Neural crest cell (in vitro differentiated cells): ENCODE data around the gene IFITM5. TPM values are rescaled to one million over a fixed set of nuclear protein-coding genes. Genes with fewer than 3 reads are reported as not detected.

ENCODE experiments used
- DNase-seq: peaks from one replicate; pipeline ENCODE4 v3.0.0; 2021; ENCODE audit warnings: low read depth, mixed read lengths, low spot score
- H3K27ac Mint-ChIP-seq: one replicate; pipeline ENCODE4 v1.8.0; 2021; ENCODE audit warnings: mild to moderate bottlenecking, mixed read lengths; ENCODE audit not compliant: unreplicated experiment
- H3K27me3 Mint-ChIP-seq: 2 replicates; pipeline ENCODE4 v1.8.0; 2021; ENCODE audit warnings: low read depth, mild to moderate bottlenecking, mixed read lengths
- H3K36me3 Mint-ChIP-seq: 2 replicates; pipeline ENCODE4 v1.8.0; 2021; ENCODE audit warnings: low read depth, mild to moderate bottlenecking, mixed read lengths
- H3K4me1 Mint-ChIP-seq: 2 replicates; pipeline ENCODE4 v1.8.0; 2021; ENCODE audit warnings: mixed read lengths
- H3K4me3 Mint-ChIP-seq: one replicate; pipeline ENCODE4 v1.8.0; 2021; ENCODE audit warnings: mild to moderate bottlenecking, mixed read lengths
- H3K9me3 Mint-ChIP-seq: 2 replicates; pipeline ENCODE4 v1.8.0; 2021; ENCODE audit warnings: mixed read lengths
- CTCF ChIP-seq: fragments of 200-600 bp; sonication (generic); conservative IDR thresholded peaks from 2 replicates; pipeline ENCODE4 v1.5.0; 2021; ENCODE audit warnings: antibody characterized with exemption, mild to moderate bottlenecking
- total RNA-seq: library from RNA; stranded (reverse); gene quantifications from 2 replicates; pipeline ENCODE4 v1.2.1, GENCODE V29; 2021

The IFITM5 gene
- total RNA-seq, 1 donor from 2014 or later: not detected

GRCh38 chr11:298406-299065, 790 bp downstream of the IFITM5 start:
- Mint-ChIP-seq H3K4me3 (no peak overlapping the region), H3K4me1 (peaks cover 25% of the 10 kb centered on the region), H3K27ac (no peak overlapping the region), H3K9me3 (no peaks in the 10 kb centered on the region), H3K36me3 (no peaks in the 10 kb centered on the region), H3K27me3 (peaks cover 7% of the 10 kb centered on the region)
- DNase-seq: no peak
- TF ChIP-seq CTCF: no peak

GRCh38 chr11:297586-298405, 1.5 kb downstream of the IFITM5 start:
- no peak overlapping the region for H3K27ac Mint-ChIP-seq

GRCh38 chr11:297051-297585, 2.2 kb downstream of the IFITM5 start:
- peaks cover 19% of the 10 kb centered on the region for H3K4me1 Mint-ChIP-seq
- no peaks in the 10 kb centered on the region for H3K9me3 Mint-ChIP-seq
- no peaks in the 10 kb centered on the region for H3K36me3 Mint-ChIP-seq
- no peak for TF ChIP-seq CTCF
- H3K27ac Mint-ChIP-seq: no peak overlapping the region
- H3K27me3 Mint-ChIP-seq: peaks cover 7% of the 10 kb centered on the region
- DNase-seq: no peak
- no peak overlapping the region for H3K4me3 Mint-ChIP-seq

More at GRCh38 chr11:297586-298405, 1.5 kb downstream of the IFITM5 start:
- Mint-ChIP-seq H3K4me1 (peaks cover 20% of the 10 kb centered on the region), H3K36me3 (no peaks in the 10 kb centered on the region), H3K4me3 (no peak overlapping the region), H3K27me3 (peaks cover 7% of the 10 kb centered on the region), H3K9me3 (no peaks in the 10 kb centered on the region)
- TF ChIP-seq CTCF: no peak
- DNase-seq: no peak

- DNase-seq: no peak
- no peaks in the 10 kb centered on the region for H3K9me3 Mint-ChIP-seq
- no peak overlapping the region for H3K4me3 Mint-ChIP-seq
- H3K36me3 Mint-ChIP-seq: no peaks in the 10 kb centered on the region
- no peak overlapping the region for H3K27ac Mint-ChIP-seq
- no peak for TF ChIP-seq CTCF
- H3K27me3 Mint-ChIP-seq: peaks cover 7% of the 10 kb centered on the region
- peaks cover 18% of the 10 kb centered on the region for H3K4me1 Mint-ChIP-seq
These were observed 2.9 kb downstream of the IFITM5 start for GRCh38 chr11:296171-297050.
